ENCODE results near the gene TPI1.

GRCh38 chr12:6863033-6863432 is 4.3 kb upstream of the TPI1 start:
- no peak for TF ChIP-seq CTCF (IDR thresholded peaks at IDR 0.05)
- no peak for TF ChIP-seq POLR2AphosphoS5 (IDR thresholded peaks at IDR 0.05)
- TF ChIP-seq EP300 (IDR thresholded peaks at IDR 0.05; ENCODE audit: low read depth): no peak
- TF ChIP-seq POLR2A (IDR thresholded peaks at IDR 0.05): no peak
